GM12864 (cell line): ENCODE data around the gene TAF8.
A peak's percentile ranks its signal among the peaks of the same experiment; 100 is the strongest.

Experiments
- DNase-seq: peaks from one replicate; pipeline ENCODE4 v3.0.0-alpha.2; 2011; ENCODE audit warnings: low read depth
- H3K4me3 ChIP-seq: 2 replicates; pipeline ENCODE4 v1.5.1; 2011; ENCODE audit warnings: mild to moderate bottlenecking, low read depth, low read length, control low read depth
- CTCF ChIP-seq: IDR thresholded peaks from 2 replicates; pipeline ENCODE4 v1.5.1; 2011; ENCODE audit warnings: low read depth, mild to moderate bottlenecking, moderate library complexity, low read length, control low read depth, inconsistent platforms; ENCODE audit errors: missing control alignments

The TAF8 gene

GRCh38 chr6:42068173-42068572 lies 17.8 kb downstream of the TAF8 start:
- DNase-seq, result no peak
- TF ChIP-seq CTCF, result no peak
- H3K4me3 ChIP-seq, result no peak overlapping the region

GRCh38 chr6:42068872-42069522 lies 18.7 kb downstream of the TAF8 start:
- TF ChIP-seq CTCF, result no peak
- DNase-seq, result no peak
- no peak overlapping the region for H3K4me3 ChIP-seq

- DNase-seq, result no peak
- TF ChIP-seq CTCF, result no peak
- no peak overlapping the region for H3K4me3 ChIP-seq
Measured at GRCh38 chr6:42071881-42072583, 21.7 kb downstream of the TAF8 start.

- no peak overlapping the region for H3K4me3 ChIP-seq
- DNase-seq, result no peak
- no peak for TF ChIP-seq CTCF
Measured at GRCh38 chr6:42073287-42073686, 23.0 kb downstream of the TAF8 start.

- TF ChIP-seq CTCF, result peak; percentile 68
- no peak overlapping the region for H3K4me3 ChIP-seq
- no peak for DNase-seq
Measured at GRCh38 chr6:42075159-42075838, 25.0 kb downstream of the TAF8 start.

GRCh38 chr6:42078386-42078785 lies 28.1 kb downstream of the TAF8 start:
- DNase-seq, result no peak
- no peak overlapping the region for H3K4me3 ChIP-seq
- TF ChIP-seq CTCF, result no peak
